GM21360 (cell line): ENCODE results near the gene ENOX1.
"Not testable (repeated sequence)": the region's sequence is repeated elsewhere in the genome, so short reads cannot be mapped to it uniquely, and the experiment has no call there.

ENCODE experiments used
- ATAC-seq: cut with Tn5 transposase; IDR thresholded peaks from one replicate; pipeline ENCODE4 v1.9.1; 2021; ENCODE audit warnings: mild to moderate bottlenecking, moderate library complexity; ENCODE audit not compliant: unreplicated experiment

The ENOX1 gene

GRCh38 chr13:43185226-43185625 is 601.5 kb downstream of the ENOX1 start:
- ATAC-seq = no peak

- ATAC-seq = no peak
These were observed 605.9 kb downstream of the ENOX1 start for GRCh38 chr13:43180837-43181236.

DNA sequence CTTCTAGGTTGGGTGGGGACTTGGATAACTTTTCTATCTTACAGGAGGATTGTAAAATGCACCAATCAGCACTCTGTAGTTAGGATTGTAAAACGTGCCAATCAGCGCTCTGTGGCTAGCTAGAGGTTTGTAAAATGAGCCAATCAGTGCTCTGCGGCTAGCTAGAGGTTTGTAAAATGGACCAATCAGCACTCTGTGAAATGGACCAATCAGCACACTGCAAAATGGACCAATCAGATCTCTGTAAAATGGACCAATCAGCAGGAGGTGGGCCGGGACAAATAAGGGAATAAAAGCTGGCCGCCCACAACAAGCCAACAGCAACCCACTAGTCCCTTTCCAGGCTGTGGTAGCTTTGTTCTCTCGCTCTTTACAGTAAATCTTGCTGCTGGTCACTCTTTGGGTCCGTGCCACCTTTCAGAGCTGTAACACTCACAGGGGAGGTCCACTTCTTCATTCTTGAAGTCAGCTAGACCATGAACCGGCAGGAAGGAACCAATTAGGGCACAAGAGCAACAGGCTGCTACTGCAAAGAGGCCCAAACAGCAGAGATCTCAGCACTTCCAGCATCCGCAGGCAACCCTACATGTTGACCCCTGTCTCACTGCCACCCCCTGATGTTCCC is 606.6 kb downstream of the ENOX1 start:
- ATAC-seq = no peak

DNA sequence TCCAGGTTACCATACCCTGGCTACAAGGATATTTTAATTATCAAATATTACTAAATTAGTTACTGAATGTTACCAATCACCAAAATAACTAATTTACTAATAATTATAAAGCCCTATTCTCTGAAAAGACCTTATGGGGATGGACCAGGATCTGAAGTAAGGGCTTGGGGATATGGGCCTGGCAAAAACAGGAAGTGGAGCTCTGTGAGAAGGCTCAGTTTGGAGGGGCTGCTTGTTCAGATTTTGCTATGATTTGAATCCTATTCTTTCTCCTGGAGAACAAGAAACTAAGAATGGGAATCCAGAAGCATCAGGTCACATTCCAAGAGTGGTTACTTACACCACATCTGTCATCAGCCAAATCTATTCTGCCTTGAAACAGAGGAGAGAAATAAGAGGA is 615.3 kb downstream of the ENOX1 start:
- ATAC-seq = no peak

- no peak for ATAC-seq
These were observed 616.3 kb downstream of the ENOX1 start for GRCh38 chr13:43170506-43170905.

GRCh38 chr13:43168434-43168833 is 618.3 kb downstream of the ENOX1 start:
- not testable (repeated sequence) for ATAC-seq

- ATAC-seq = no peak
These were observed 619.0 kb downstream of the ENOX1 start for GRCh38 chr13:43167731-43168130.

DNA sequence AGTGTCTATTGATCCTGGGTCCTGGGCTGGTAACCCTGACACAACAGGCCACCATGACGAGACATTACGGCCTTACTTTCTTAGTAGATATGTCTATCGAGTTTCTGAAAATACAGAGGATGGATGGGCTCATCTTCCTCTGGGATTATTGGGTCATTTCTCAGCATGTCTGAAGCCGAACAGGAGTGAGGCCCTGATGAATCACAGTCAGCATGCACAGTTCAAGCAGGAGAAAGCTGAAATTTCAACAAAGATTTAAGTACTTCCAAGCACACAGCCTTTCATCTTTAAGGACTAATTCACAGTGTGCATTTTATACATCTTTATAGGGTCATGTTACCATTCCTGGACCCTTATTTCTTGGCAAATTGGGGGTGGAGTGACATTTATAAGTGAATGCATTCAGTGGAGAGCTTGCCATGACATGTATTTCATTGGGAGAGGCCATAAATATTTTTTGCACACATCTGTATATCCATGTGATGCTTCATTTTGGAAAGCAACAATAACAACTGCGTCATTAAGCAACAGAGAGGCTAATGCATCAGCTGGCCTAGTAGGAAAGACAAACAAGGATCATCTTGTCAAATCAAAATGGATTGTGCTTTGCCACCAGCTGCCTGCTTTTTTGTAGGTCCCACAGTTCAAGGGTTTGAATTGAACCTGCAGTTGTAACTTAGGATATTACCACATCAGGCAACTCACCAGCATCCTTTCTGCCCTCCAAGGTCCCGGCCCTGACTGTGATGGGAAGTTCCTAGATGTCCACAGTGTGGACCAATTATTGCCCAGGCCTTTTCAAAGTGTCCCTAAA is 619.9 kb downstream of the ENOX1 start:
- ATAC-seq = no peak
